Colonic mucosa (tissue), 4 donors: ENCODE results near the gene IL1RAPL2. TPM values are rescaled to one million over a fixed set of nuclear protein-coding genes. Genes with fewer than 3 reads are reported as not detected.
"Not testable (repeated sequence)": the region's sequence is repeated elsewhere in the genome, so short reads cannot be mapped to it uniquely, and the experiment has no call there.

Experiments
- DNase-seq: peaks from one replicate; pipeline ENCODE4 v3.0.0-alpha.2; 2020
- H3K27ac ChIP-seq: fragments of 200-600 bp; one replicate; pipeline ENCODE4 v1.8.0; 2021
- H3K27me3 ChIP-seq: fragments of 200-600 bp; one replicate; pipeline ENCODE4 v1.8.0; 2021
- H3K36me3 ChIP-seq: fragments of 200-600 bp; one replicate; pipeline ENCODE4 v1.8.0; 2021
- H3K4me1 ChIP-seq: fragments of 200-600 bp; one replicate; pipeline ENCODE4 v1.8.0; 2021; ENCODE audit warnings: mild to moderate bottlenecking
- H3K4me3 ChIP-seq: fragments of 200-600 bp; one replicate; pipeline ENCODE4 v1.8.0; 2021
- H3K9ac ChIP-seq, 2 donors: one replicate each; pipeline ENCODE4 v1.7.0; 2013; ENCODE audit warnings: control low read depth in 2 of 2, low read depth in 2 of 2, low read length in 2 of 2
- H3K9me3 ChIP-seq: fragments of 200-600 bp; one replicate; pipeline ENCODE4 v1.8.0; 2021
- CTCF ChIP-seq: fragments of 200-600 bp; IDR thresholded peaks from one replicate; pipeline ENCODE4 v1.8.0; 2022; ENCODE audit warnings: antibody characterized with exemption, mild to moderate bottlenecking
- intact Hi-C: fragments of 100-400 bp; cut with DNase I; formaldehyde crosslinking; loops from one replicate; pipeline ENCODE4 v1.14.1; 2022
- total RNA-seq, 2 donors: library from RNA; stranded (reverse); fragmentation: NEBNext Ultra II Directional in 1 of 2; extraction: Animal tissue kit (Norgen Biotek cat#: 25700) in 1 of 2; gene quantifications; one replicate each; pipeline ENCODE4 v1.2.1, GENCODE V29; 2021
- donor health status: healthy.
- donor health status: DM: no; HTN: no; CAD: no.
- donor health status: DM: no; HTN: no; CAD: no.

Gene IL1RAPL2
- total RNA-seq, 2 donors from 2014 or later, result not detected

GRCh38 chrX:105220636-105221035 is 654.6 kb downstream of the IL1RAPL2 start, which contains the start of gene TEX13A:
TEX13A (minus strand) TSS chrX:105220694; CDS start chrX:105220397, 297 bp downstream.
- Histone ChIP-seq H3K27ac (no peak within 1 kb of the TSS), H3K27me3 (no peaks in the 10 kb centered on the region), H3K9me3 (no peaks in the 10 kb centered on the region), H3K9ac (no peak within 1 kb of the TSS), H3K4me1 (no peaks in the 10 kb centered on the region), H3K36me3 (no peaks in the 10 kb centered on the region), H3K4me3 (no peak within 1 kb of the TSS)
- no peak for DNase-seq
- TF ChIP-seq CTCF, result no peak
- intact Hi-C loops, result no loop called here

- Histone ChIP-seq H3K4me1 (no peaks in the 10 kb centered on the region), H3K9me3 (no peaks in the 10 kb centered on the region), H3K27me3 (no peaks in the 10 kb centered on the region), H3K36me3 (no peaks in the 10 kb centered on the region), H3K27ac (no peak overlapping the region), H3K4me3 (no peak overlapping the region), H3K9ac (no peak overlapping the region)
- no peak for TF ChIP-seq CTCF
- no peak for DNase-seq
- intact Hi-C loops, result no loop called here
Observed at GRCh38 chrX:105221374-105221773, 655.4 kb downstream of the IL1RAPL2 start.

GRCh38 chrX:105226499-105226898 is 660.5 kb downstream of the IL1RAPL2 start:
- no peak overlapping the region for H3K9ac ChIP-seq
- H3K27me3 ChIP-seq, result no peaks in the 10 kb centered on the region
- no peak for TF ChIP-seq CTCF
- H3K9me3 ChIP-seq, result no peaks in the 10 kb centered on the region
- H3K27ac ChIP-seq, result no peak overlapping the region
- DNase-seq, result no peak
- intact Hi-C loops, result no loop called here
- H3K4me1 ChIP-seq, result no peaks in the 10 kb centered on the region
- no peaks in the 10 kb centered on the region for H3K36me3 ChIP-seq
- no peak overlapping the region for H3K4me3 ChIP-seq

GRCh38 chrX:105228602-105229001 is 662.6 kb downstream of the IL1RAPL2 start:
- H3K36me3 ChIP-seq, result no peaks in the 10 kb centered on the region
- intact Hi-C loops, result no loop called here
- no peak overlapping the region for H3K27ac ChIP-seq
- H3K9me3 ChIP-seq, result no peaks in the 10 kb centered on the region
- no peaks in the 10 kb centered on the region for H3K27me3 ChIP-seq
- H3K9ac ChIP-seq, result no peak overlapping the region
- no peak for TF ChIP-seq CTCF
- no peak overlapping the region for H3K4me3 ChIP-seq
- DNase-seq, result no peak
- no peaks in the 10 kb centered on the region for H3K4me1 ChIP-seq

GRCh38 chrX:105229146-105229545 is 663.1 kb downstream of the IL1RAPL2 start:
- intact Hi-C loops, result no loop called here

GRCh38 chrX:105237407-105237806 is 671.4 kb downstream of the IL1RAPL2 start:
- intact Hi-C loops, H3K4me1 ChIP-seq, H3K27me3 ChIP-seq, DNase-seq, H3K9me3 ChIP-seq, H3K9ac ChIP-seq, H3K27ac ChIP-seq, H3K4me3 ChIP-seq, H3K36me3 ChIP-seq: not testable (repeated sequence)

More at GRCh38 chrX:105229146-105229545, 663.1 kb downstream of the IL1RAPL2 start:
- H3K36me3 ChIP-seq, result no peaks in the 10 kb centered on the region
- no peak for TF ChIP-seq CTCF
- no peaks in the 10 kb centered on the region for H3K4me1 ChIP-seq
- H3K9ac ChIP-seq, result no peak overlapping the region
- H3K4me3 ChIP-seq, result no peak overlapping the region
- H3K27ac ChIP-seq, result no peak overlapping the region
- H3K9me3 ChIP-seq, result no peaks in the 10 kb centered on the region
- DNase-seq, result no peak
- H3K27me3 ChIP-seq, result no peaks in the 10 kb centered on the region
